HG03066 (cell line): ENCODE data around the gene CACNA1C.

Experiments used
- ATAC-seq: cut with Tn5 transposase; IDR thresholded peaks from one replicate; pipeline ENCODE4 v1.9.1; 2021; ENCODE audit warnings: low read depth; ENCODE audit not compliant: unreplicated experiment

The CACNA1C gene

GRCh38 chr12:2457215-2457932 is 404.6 kb downstream of the CACNA1C start:
- ATAC-seq, result no peak

GRCh38 chr12:2457933-2458414 is 405.2 kb downstream of the CACNA1C start:
- ATAC-seq, result no peak

GRCh38 chr12:2460051-2460670 is 407.4 kb downstream of the CACNA1C start:
- no peak for ATAC-seq

- no peak for ATAC-seq
These were observed 408.3 kb downstream of the CACNA1C start for GRCh38 chr12:2461046-2461445.

- ATAC-seq, result no peak
These were observed 408.9 kb downstream of the CACNA1C start for GRCh38 chr12:2461645-2462044.

- ATAC-seq, result no peak
These were observed 409.3 kb downstream of the CACNA1C start for GRCh38 chr12:2462087-2462486.

- ATAC-seq, result no peak
These were observed 410.9 kb downstream of the CACNA1C start for GRCh38 chr12:2463719-2464118.

GRCh38 chr12:2465681-2466080 is 412.9 kb downstream of the CACNA1C start:
- ATAC-seq, result no peak

GRCh38 chr12:2466211-2466610 is 413.4 kb downstream of the CACNA1C start:
- no peak for ATAC-seq

GRCh38 chr12:2467447-2468195 is 414.8 kb downstream of the CACNA1C start:
- no peak for ATAC-seq

GRCh38 chr12:2475984-2476383 is 423.2 kb downstream of the CACNA1C start:
- ATAC-seq, result no peak

GRCh38 chr12:2477009-2477766 is 424.4 kb downstream of the CACNA1C start:
- ATAC-seq, result no peak

- ATAC-seq, result no peak
These were observed 427.2 kb downstream of the CACNA1C start for GRCh38 chr12:2479851-2480535.

- no peak for ATAC-seq
These were observed 428.6 kb downstream of the CACNA1C start for GRCh38 chr12:2481346-2481745.

GRCh38 chr12:2481951-2482350 is 429.2 kb downstream of the CACNA1C start:
- no peak for ATAC-seq

GRCh38 chr12:2482938-2483660 is 430.3 kb downstream of the CACNA1C start:
- no peak for ATAC-seq

GRCh38 chr12:2483713-2484112 is 430.9 kb downstream of the CACNA1C start:
- ATAC-seq, result no peak

- no peak for ATAC-seq
These were observed 431.5 kb downstream of the CACNA1C start for GRCh38 chr12:2484141-2484776.

- no peak for ATAC-seq
These were observed 432.9 kb downstream of the CACNA1C start for GRCh38 chr12:2485681-2486080.
